ENCODE data around the gene STIL.
"Not testable (repeated sequence)": the region's sequence is repeated elsewhere in the genome, so short reads cannot be mapped to it uniquely, and the experiment has no call there.

Gene STIL

DNA sequence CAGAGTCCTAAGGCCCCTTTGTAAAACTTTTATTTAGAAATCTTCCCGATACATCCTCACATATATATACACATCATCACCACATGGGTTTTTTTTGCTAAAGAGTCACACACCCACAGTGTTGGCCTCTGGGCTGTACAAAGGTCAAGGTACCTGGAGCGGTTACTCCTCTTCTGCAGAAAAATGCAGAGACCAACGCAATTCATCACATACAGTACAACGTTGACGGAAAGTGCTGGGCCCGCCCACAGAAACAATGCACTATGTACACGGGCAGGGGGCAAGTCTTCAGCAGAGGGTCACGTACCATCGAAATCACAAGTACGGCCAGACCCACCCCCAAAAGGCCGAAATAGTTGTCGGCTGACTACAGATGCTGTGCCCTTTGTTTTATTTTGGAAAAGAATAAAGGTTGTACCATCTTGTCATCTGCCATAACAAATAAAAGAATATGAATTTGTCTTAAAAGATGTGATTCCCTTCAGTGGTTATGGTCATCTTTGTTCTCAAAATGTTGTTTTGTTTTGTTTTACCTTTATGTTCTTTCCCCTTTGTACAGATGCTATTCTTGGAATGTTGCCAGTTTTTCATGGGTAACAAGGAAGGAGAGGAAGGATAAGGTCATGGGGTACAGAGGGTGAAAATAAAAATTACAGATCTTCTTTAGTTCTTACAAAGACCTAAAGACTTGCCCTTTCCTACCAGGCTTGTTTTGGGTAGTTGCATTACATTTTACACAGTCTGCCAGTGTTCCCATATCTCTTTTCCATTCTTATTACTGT lies 97.5 kb downstream of the STIL start:
- no peak for DNase-seq

DNA sequence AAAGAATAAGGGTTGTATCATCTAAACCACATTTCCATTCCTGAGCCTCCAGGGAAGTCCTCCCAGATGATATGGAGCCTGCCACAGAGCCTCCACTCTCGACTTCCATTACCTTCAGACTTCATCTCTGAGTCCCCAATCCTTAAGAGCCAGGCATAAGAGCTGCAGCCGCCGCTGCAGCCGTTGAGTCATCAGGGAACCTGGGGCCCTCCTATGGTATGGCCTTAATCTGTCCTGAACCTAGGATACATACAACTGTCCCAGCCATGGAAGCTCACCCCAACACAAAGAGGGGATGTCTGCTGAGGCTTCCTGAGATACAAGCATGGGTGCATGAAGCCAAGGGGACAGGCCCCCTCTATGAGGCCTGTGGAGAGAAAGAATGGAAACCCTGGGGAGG lies 98.2 kb downstream of the STIL start:
- no peak for DNase-seq

GRCh38 chr1:47214549-47214948 lies 99.4 kb downstream of the STIL start:
- DNase-seq = no peak

GRCh38 chr1:47213230-47213963 lies 100.5 kb downstream of the STIL start:
- DNase-seq = no peak

- DNase-seq = no peak
Observed at GRCh38 chr1:47212636-47213229, 101.2 kb downstream of the STIL start.

DNA sequence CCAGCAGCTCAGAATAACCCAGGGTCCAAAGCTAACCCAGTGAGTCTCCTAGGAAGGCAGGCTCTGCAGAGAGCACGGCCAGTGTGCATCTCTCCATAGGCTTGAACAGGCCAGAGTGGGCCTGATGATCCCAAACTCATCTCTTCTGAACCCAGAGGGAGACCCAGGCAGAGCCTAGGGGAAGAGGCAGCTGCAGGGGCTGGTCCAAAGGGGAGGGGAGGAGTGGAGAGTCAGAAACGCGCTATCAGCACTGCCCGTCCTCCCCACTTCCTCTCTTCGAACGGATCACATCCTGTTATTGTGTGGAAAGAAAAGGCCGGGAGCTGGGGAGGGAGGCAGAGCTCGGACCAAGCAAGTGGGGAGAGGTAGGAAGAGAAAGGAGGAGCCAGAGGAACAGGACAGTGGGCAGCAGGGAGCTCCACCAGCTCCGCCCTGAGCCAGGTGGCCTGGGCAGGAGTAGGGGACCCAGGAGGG lies 102.1 kb downstream of the STIL start:
- no peak for DNase-seq

DNA sequence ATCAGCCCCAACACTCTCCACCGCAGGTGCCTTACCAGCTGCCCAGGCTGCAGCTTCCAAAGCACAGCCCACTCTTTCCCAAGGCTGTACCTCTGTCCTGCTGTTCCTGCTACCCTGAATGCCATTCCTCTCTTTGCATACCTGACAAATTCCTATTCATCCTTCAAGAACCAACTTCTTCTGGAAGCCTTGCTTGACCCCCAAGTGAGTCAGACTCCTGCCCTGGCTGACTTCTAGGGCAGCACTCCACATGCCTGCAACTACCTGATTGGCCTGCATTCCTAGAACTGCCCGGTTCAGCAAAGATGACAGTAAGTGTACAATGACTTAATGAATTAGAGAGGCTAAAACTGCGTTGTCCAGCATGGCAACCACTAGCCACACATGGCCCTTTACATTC lies 103.3 kb downstream of the STIL start:
- no peak for DNase-seq

DNA sequence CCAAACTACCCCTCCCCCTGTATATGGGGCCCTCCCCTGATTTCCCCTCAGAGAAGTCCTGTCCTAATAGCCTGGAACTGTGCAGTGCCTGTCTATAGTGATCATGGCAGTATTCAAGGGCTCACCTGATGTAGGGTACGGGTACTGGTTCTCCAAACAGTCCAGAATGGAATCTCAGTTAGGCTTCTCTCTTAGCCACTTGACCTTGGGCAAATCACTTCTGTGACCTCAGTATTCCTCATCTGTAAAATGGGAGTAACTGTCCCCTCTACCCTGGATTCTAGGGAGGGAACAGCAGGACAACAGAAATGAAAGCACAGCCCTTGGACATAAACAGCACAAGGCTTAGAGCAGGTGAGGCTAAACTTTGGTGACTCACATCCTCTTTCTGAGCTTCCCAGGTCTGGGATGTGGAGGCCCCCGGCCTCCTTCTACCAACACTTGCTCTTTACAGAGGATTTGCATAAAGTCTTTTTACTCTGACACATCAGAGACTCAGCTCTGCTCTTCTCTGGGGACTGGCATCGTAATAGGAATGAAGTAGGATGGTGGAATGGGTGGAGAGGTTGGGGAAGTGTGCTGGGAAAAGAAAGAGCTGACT lies 104.1 kb downstream of the STIL start:
- no peak for DNase-seq

DNA sequence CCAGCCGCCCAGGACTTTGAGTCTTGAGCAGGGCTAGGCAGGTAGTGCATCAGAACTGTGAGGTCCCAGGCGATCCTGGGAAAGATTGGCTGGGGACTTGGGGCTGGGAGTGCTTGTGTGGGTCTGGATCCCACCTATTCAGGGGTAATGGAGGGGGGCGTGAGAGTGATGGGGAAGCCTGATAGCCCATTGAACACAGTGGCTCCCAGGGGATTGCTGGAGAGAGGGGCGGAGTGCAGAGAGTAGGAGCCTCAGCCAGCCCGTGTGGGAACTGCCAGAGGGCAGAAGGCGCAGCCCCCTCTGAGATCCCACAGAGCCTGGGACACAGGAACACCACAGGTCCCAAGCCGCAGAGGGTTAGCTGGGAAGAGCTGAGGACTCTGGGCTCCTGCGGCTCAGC lies 104.9 kb downstream of the STIL start:
- no peak for DNase-seq

- DNase-seq = no peak
Observed at GRCh38 chr1:47208374-47208850, 105.5 kb downstream of the STIL start.

GRCh38 chr1:47207803-47208373 lies 106.1 kb downstream of the STIL start:
- no peak for DNase-seq

DNA sequence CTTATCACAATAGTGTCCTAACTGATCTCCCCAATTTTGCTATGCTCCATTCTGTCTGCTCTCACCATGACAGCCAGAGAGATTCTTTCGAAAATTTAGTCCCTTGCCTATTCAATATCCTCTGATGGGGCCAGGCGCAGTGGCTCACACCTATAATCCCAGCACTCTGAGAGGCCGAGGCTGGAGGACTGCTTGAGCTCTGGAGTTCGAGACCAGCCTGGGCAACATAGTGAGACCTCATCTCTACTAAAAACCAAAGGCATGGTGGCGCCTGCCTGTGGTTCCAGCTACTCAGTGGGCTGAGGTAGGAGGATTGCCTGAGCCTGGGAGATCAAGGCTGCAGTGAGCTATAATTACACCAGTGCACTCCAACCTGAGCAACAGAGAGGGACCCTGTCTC lies 108.0 kb downstream of the STIL start:
- DNase-seq = no peak

- DNase-seq = not testable (repeated sequence)
Observed at GRCh38 chr1:47203504-47203903, 110.4 kb downstream of the STIL start.

DNA sequence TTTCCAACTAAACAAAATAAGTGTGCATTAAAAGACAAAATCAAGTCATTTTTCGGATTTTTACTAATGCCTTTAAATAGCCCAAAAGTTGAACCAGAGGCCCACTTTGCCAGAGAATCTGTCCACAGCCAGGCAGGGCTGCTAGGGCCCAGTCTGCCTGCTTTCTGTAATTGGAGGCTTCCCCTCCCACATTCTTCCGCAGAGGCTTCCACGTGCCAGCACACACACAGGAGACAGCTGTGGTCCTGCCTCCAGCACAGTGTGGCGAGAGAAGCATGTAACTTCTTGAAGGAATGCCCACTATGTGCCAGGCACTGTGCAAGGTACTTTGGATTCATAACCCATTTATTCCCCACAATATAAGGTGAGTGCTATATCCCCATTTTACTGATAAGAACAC lies 112.8 kb downstream of the STIL start:
- no peak for DNase-seq
